CD14-positive monocyte (primary cell): ENCODE results near the gene GAS6. TPM values are rescaled to one million over a fixed set of nuclear protein-coding genes. Genes with fewer than 3 reads are reported as not detected.

ENCODE experiments used
- DNase-seq, 3 donors: peaks; one replicate each; pipeline ENCODE4 v3.0.0-alpha.2; 2011 to 2022
- H2AFZ ChIP-seq: 2 replicates; pipeline ENCODE4 v1.6.0; 2012; ENCODE audit warnings: mild to moderate bottlenecking, low read depth, low read length, inconsistent platforms; ENCODE audit not compliant: insufficient read depth, poor library complexity, severe bottlenecking
- H3K27ac ChIP-seq, 2 donors: 1 replicate in 1 of 2; 2 replicates in 1 of 2; pipeline ENCODE4 v1.5.1; 2012 to 2013; ENCODE audit warnings: low read length in 2 of 2, control low read depth in 1 of 2, inconsistent platforms in 1 of 2, low read depth in 1 of 2, mild to moderate bottlenecking in 1 of 2
- H3K27me3 ChIP-seq, 2 donors: one replicate each; pipeline versions ENCODE4 v1.6.0 to v1.6.1; 2011 to 2013; ENCODE audit warnings: low read length in 2 of 2; ENCODE audit not compliant: control insufficient read depth in 2 of 2, insufficient read depth in 2 of 2
- H3K36me3 ChIP-seq, 2 donors: replicated peaks in 1 of 2; 1 replicate in 1 of 2; 2 replicates in 1 of 2; pipeline versions ENCODE4 v1.5.1 to v1.6.1; 2012 to 2013; ENCODE audit warnings: low read length in 2 of 2, control low read depth in 1 of 2, inconsistent platforms in 1 of 2, mild to moderate bottlenecking in 1 of 2; ENCODE audit not compliant: insufficient read depth in 2 of 2, control insufficient read depth in 1 of 2
- H3K4me1 ChIP-seq, 2 donors: 1 replicate in 1 of 2; 2 replicates in 1 of 2; pipeline versions ENCODE4 v1.5.1 to v1.6.1; 2012 to 2013; ENCODE audit warnings: low read length in 2 of 2, control low read depth in 1 of 2, inconsistent platforms in 1 of 2, mild to moderate bottlenecking in 1 of 2, moderate library complexity in 1 of 2; ENCODE audit not compliant: insufficient read depth in 2 of 2, control insufficient read depth in 1 of 2
- H3K4me2 ChIP-seq: replicated peaks from 2 replicates; pipeline ENCODE3; 2012; ENCODE audit warnings: low read length, moderate library complexity, mild to moderate bottlenecking; ENCODE audit not compliant: poor library complexity, severe bottlenecking; ENCODE audit errors: extremely low read depth
- H3K4me3 ChIP-seq, 3 experiments: fragments of 200-600 bp in 1 of 3; sonication (generic) in 1 of 3; replicated peaks in 1 of 3; 1 replicate in 2 of 3; 2 replicates in 1 of 3; pipeline ENCODE4 v1.5.1; 2011 to 2013; ENCODE audit warnings: low read length in 3 of 3, mild to moderate bottlenecking in 3 of 3, control low read depth in 2 of 3, low read depth in 2 of 3, inconsistent platforms in 1 of 3, moderate library complexity in 1 of 3
- H3K79me2 ChIP-seq: 2 replicates; pipeline ENCODE4 v1.6.0; 2012; ENCODE audit warnings: mild to moderate bottlenecking, control low read depth, inconsistent platforms, low read length, moderate library complexity; ENCODE audit not compliant: insufficient read depth
- H3K9ac ChIP-seq: 2 replicates; pipeline ENCODE4 v1.6.0; 2017; ENCODE audit warnings: low read length, mild to moderate bottlenecking; ENCODE audit not compliant: insufficient read depth, poor library complexity, severe bottlenecking
- H3K9me3 ChIP-seq, 2 donors: replicated peaks in 1 of 2; 1 replicate in 1 of 2; 2 replicates in 1 of 2; pipeline versions ENCODE4 v1.5.1 to v1.6.1; 2012 to 2013; ENCODE audit warnings: low read length in 2 of 2, control low read depth in 1 of 2; ENCODE audit not compliant: control insufficient read depth in 1 of 2, insufficient read depth in 1 of 2
- H4K20me1 ChIP-seq: 2 replicates; pipeline ENCODE4 v1.6.0; 2012; ENCODE audit warnings: mild to moderate bottlenecking, low read length, control low read depth, moderate library complexity; ENCODE audit not compliant: insufficient read depth
- H3K27ac Mint-ChIP-seq, 7 donors: one replicate each; pipeline ENCODE4 v1.8.0; 2020; ENCODE audit warnings: mild to moderate bottlenecking in 7 of 7, mixed read lengths in 7 of 7, moderate library complexity in 6 of 7, inconsistent platforms in 2 of 7
- H3K27me3 Mint-ChIP-seq, 3 donors: one replicate each; pipeline ENCODE4 v1.8.0; 2021 to 2022; ENCODE audit warnings: low read depth in 3 of 3, mild to moderate bottlenecking in 3 of 3, mixed read lengths in 3 of 3, moderate library complexity in 3 of 3, inconsistent platforms in 1 of 3
- H3K36me3 Mint-ChIP-seq, 2 donors: one replicate each; pipeline ENCODE4 v1.8.0; 2020; ENCODE audit warnings: mixed read lengths in 2 of 2, inconsistent platforms in 1 of 2, mild to moderate bottlenecking in 1 of 2
- H3K4me1 Mint-ChIP-seq: one replicate; pipeline ENCODE4 v1.8.0; 2020; ENCODE audit warnings: mild to moderate bottlenecking, mixed read lengths
- H3K4me3 Mint-ChIP-seq, 2 donors: one replicate each; pipeline ENCODE4 v1.8.0; 2020; ENCODE audit warnings: mild to moderate bottlenecking in 2 of 2, mixed read lengths in 2 of 2, moderate library complexity in 1 of 2
- H3K9me3 Mint-ChIP-seq, 7 donors: one replicate each; pipeline ENCODE4 v1.8.0; 2020 to 2022; ENCODE audit warnings: mixed read lengths in 7 of 7, mild to moderate bottlenecking in 6 of 7, moderate library complexity in 6 of 7, inconsistent platforms in 2 of 7
- WGBS: methylation state at CpG from one replicate; pipeline ENCODE4 v1.1.5; 2013; ENCODE audit warnings: missing lambda C conversion rate; ENCODE audit not compliant: insufficient coverage; 5-methylcytosine and 5-hydroxymethylcytosine counted together
- intact Hi-C, 2 donors: fragments of 100-400 bp; cut with micrococcal nuclease; formaldehyde crosslinking; loops; one replicate each; pipeline versions ENCODE4 v1.15.0 to v1.15.1; 2023
- polyA plus RNA-seq, 3 donors: library from polyadenylated mRNA; depleted of rRNA in 1 of 3; unstranded in 2 of 3; stranded (reverse) in 1 of 3; fragments of 300-500 nt in 2 of 3; fragments of >200 nt in 1 of 3; fragmentation: Illumina TruSeq in 2 of 3; gene quantifications; 1 replicate in 2 of 3; 2 replicates in 1 of 3; pipeline ENCODE4 v1.2.3, GENCODE V29; 2012 to 2021
- TF ChIP-seq, protein P1 (sequence below): fragments of 200-600 bp; IDR thresholded peaks from one replicate; pipeline ENCODE4 v1.8.0; 2022; ENCODE audit warnings: antibody characterized with exemption, mild to moderate bottlenecking

The GAS6 gene
- polyA plus RNA-seq, 3 donors: 1.8 to 7.5 (median 1.9) TPM

- Mint-ChIP-seq H3K27ac (no peak overlapping the region), H3K4me1 (no peaks in the 10 kb centered on the region), H3K36me3 (no peaks in the 10 kb centered on the region), H3K9me3 (peaks cover 0 to 6% (median 2%) of the 10 kb centered on the region in 7 donors), H3K27me3 (peaks cover 11 to 30% (median 17%) of the 10 kb centered on the region in 3 donors), H3K4me3 (no peak overlapping the region)
- intact Hi-C loops: no loop called here
- H3K27me3 ChIP-seq: no peaks in the 10 kb centered on the region
- H4K20me1 ChIP-seq: no peaks in the 10 kb centered on the region
- TF ChIP-seq, protein P1, sequence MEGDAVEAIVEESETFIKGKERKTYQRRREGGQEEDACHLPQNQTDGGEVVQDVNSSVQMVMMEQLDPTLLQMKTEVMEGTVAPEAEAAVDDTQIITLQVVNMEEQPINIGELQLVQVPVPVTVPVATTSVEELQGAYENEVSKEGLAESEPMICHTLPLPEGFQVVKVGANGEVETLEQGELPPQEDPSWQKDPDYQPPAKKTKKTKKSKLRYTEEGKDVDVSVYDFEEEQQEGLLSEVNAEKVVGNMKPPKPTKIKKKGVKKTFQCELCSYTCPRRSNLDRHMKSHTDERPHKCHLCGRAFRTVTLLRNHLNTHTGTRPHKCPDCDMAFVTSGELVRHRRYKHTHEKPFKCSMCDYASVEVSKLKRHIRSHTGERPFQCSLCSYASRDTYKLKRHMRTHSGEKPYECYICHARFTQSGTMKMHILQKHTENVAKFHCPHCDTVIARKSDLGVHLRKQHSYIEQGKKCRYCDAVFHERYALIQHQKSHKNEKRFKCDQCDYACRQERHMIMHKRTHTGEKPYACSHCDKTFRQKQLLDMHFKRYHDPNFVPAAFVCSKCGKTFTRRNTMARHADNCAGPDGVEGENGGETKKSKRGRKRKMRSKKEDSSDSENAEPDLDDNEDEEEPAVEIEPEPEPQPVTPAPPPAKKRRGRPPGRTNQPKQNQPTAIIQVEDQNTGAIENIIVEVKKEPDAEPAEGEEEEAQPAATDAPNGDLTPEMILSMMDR: no peak
- H3K9ac ChIP-seq: no peak overlapping the region
- H3K4me1 ChIP-seq: no peaks in the 10 kb centered on the region
- no peak for DNase-seq
- no peaks in the 10 kb centered on the region for H3K79me2 ChIP-seq
- H3K4me2 ChIP-seq: no peak overlapping the region
- H3K9me3 ChIP-seq: no peaks in the 10 kb centered on the region
- H2AFZ ChIP-seq: no peak overlapping the region
- 93% methylated on average over 13 of the region's 14 CpGs for WGBS
- no peaks in the 10 kb centered on the region for H3K36me3 ChIP-seq
- no peak overlapping the region for H3K4me3 ChIP-seq
- H3K27ac ChIP-seq: no peak overlapping the region
Observed at GRCh38 chr13:113886561-113887112, 22.8 kb upstream of the GAS6 start.

- Mint-ChIP-seq H3K9me3 (peaks cover 0 to 6% (median 2%) of the 10 kb centered on the region in 7 donors), H3K27ac (no peak overlapping the region), H3K4me3 (no peak overlapping the region), H3K4me1 (no peaks in the 10 kb centered on the region), H3K27me3 (peaks cover 11 to 28% (median 14%) of the 10 kb centered on the region in 3 donors), H3K36me3 (no peaks in the 10 kb centered on the region)
- Histone ChIP-seq H4K20me1 (no peaks in the 10 kb centered on the region), H3K9me3 (no peaks in the 10 kb centered on the region), H3K4me3 (no peak overlapping the region), H3K36me3 (no peaks in the 10 kb centered on the region), H3K9ac (no peak overlapping the region), H3K27me3 (no peaks in the 10 kb centered on the region), H3K79me2 (no peaks in the 10 kb centered on the region), H3K27ac (no peak overlapping the region), H3K4me1 (no peaks in the 10 kb centered on the region), H3K4me2 (no peak overlapping the region), H2AFZ (no peak overlapping the region)
- TF ChIP-seq, protein P1: no peak
- WGBS: 92% methylated on average over 5 of the region's 7 CpGs
- intact Hi-C loops: no loop called here
- DNase-seq: no peak
Observed at GRCh38 chr13:113884821-113885220, 20.9 kb upstream of the GAS6 start.
